Stimulated activated CD8-positive, alpha-beta memory T cell treated with anti-CD3 and anti-CD28 coated beads, Interleukin-7, amount 100 ng/mL, for 48 hours (primary cell): ENCODE data around the gene SLC25A21.
"Not testable (repeated sequence)": the region's sequence is repeated elsewhere in the genome, so short reads cannot be mapped to it uniquely, and the experiment has no call there.

Experiments
- DNase-seq, 2 donors: peaks; one replicate each; pipeline ENCODE4 v3.0.0-alpha.2; 2020; ENCODE audit warnings: low read depth in 1 of 2; ENCODE audit errors: extremely low read depth in 1 of 2

SLC25A21 gene

DNA sequence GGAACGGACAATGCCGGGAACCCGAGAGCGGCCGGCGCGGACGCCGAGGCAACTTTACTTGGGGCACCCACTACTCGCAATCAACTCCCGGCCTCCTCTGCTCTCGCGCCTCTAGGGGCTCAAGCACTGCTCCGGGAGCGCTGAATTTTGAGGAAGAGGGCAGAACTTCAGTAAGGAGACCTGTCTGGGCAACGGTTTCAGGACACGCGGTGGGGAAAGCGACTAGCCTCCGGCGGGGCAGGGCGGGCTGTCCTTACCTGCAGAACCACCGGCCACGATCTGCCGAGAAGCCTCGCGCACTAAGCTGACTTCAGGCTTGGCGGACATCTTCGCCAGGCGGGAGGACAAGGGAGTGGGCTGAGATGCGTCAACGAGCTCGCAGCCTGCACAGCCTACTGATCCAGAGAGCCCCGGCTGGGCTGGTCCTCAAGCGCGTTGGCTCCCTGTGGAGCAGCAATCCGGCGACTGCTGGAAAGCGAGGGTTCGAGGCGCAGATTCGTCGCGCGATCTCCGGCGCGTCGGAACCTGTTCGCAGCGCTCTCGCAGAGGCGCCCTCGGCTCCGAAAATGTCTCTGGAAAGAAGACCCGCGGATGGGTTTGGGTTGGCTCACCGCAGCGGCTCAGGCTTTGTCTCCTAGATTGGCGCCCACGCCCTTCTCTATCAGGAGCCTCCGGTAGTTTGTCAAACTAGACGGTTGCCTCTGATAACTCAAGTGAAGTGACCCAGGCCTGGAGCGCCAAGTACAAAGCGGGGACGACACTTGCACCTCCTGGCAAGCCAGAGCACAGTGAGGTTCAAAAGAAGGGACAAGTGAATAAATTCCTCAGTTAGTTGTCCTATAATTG is at the start of gene SLC25A21:
SLC25A21 (minus strand) TSS at position 583 of the 846 bp plus-strand sequence.
- no peak for DNase-seq

GRCh38 chr14:37221073-37221472 is 48.7 kb upstream of the SLC25A21 start:
- DNase-seq: no peak

GRCh38 chr14:37215345-37215744 is 42.9 kb upstream of the SLC25A21 start:
- no peak for DNase-seq

DNA sequence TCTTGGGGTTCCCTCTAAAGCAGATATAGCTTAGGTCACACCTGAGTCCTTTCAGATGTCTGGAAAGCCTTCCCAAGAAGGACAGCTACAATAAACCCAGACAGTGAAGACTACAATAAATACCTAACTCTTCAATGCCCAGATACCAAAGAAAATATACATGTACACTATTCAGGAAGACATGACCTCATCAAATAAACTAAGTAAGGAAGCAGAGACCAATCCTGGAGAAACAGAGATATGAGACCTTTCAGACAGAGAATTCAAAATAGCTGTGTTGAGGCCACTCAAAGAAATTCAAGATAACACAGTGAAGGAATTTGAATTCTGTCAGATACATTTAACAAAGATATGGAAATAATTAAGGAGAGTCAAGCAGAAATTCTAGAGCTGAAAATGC is 40.6 kb upstream of the SLC25A21 start:
- DNase-seq: no peak

GRCh38 chr14:37210448-37210847 is 38.0 kb upstream of the SLC25A21 start:
- no peak for DNase-seq

DNA sequence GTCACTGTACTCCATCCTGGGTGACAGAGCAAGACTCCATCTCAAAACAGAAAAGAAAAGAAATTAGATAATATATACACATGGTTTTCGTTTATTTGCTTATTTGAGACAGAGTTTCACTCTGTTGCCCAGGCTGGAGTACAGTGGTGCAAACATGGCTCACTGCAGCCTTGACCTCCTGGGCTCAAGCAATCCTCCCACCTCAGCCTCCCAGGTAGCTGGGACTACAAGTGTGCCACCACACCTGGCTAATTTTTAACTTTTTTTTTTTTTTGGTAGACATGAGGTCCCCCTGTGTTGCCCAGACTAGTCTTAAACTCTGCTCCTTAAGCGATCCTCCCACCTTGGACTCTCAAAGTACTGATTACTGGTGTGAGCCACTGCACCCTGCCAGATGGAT is 37.2 kb upstream of the SLC25A21 start:
- DNase-seq: not testable (repeated sequence)

DNA sequence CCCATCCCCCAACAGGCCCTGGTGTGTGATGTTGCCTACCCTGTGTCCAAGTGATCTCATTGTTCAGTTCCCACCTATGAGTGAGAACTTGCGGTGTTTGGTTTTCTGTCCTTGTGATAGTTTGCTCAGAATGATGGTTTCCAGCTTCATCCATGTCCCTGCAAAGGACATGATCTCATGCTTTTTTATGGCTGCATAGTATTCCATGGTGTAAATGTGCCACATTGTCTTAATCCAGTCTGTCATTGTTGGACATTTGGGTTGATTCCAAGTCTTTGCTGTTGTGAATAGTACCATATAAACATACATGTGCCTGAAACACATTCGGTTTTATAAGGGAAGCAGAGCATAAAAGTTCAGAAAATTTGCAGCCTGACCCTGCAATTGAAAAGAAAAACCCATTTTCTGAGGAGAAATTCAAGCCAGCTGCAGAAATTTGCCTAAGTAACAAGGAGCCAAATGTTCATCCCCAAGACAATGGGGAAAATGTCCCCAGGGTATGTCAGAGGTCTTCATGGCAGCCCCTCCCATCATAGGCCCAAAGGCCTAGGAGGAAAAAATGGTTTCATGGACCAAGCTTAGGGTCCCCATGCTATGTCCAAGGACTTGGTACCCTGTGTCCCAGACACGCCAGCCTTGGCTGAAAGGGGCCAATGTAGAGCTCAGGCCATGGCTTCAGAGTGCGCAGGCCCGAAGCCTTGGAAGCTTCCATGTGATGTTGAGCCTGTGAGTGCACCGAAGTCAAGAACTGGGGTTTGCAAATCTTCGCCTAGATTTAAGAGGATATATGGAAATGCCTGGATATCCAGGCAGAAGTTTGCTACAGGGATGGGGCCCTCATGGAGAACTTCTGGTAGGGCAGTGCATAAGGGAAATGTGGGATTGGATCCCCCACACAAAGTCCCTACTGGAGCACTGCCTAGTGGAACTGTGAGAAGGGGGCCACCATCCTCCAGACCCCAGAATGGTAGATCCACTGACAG is 33.5 kb upstream of the SLC25A21 start:
- not testable (repeated sequence) for DNase-seq

GRCh38 chr14:37203423-37203822 is 31.0 kb upstream of the SLC25A21 start:
- DNase-seq: no peak

- DNase-seq: no peak
Observed at GRCh38 chr14:37202812-37203211, 30.4 kb upstream of the SLC25A21 start.

DNA sequence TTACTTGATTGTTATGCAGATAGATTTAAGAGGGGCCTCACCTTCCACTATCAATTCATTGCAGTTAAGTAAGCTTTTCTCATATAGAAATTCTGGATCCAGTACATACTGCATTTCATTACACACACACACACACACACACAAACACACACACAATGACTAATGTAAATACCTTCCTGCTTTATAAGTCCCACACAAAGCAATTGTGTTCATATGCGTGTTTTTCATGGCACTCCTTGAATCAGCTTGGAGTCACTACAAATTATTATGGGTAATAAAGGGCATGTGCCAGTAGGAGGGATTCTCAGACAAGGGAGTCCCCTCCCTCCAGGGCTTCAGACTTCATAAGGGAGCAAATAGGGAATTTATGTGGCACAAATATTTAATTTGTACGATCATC is 29.9 kb upstream of the SLC25A21 start:
- no peak for DNase-seq

GRCh38 chr14:37201724-37202123 is 29.3 kb upstream of the SLC25A21 start:
- DNase-seq: no peak

- no peak for DNase-seq
Observed at GRCh38 chr14:37198907-37199306, 26.5 kb upstream of the SLC25A21 start.

- no peak for DNase-seq
Observed at GRCh38 chr14:37198273-37198598, 25.8 kb upstream of the SLC25A21 start.

GRCh38 chr14:37197421-37198272 is 25.2 kb upstream of the SLC25A21 start, which contains the start of gene MIPOL1:
Gene MIPOL1, plus strand, starts transcription at chr14:37197937. Its CDS starts 49,952 bp downstream, at chr14:37247889.
- DNase-seq: peak in 1 of 2 donors; percentile 1

GRCh38 chr14:37196604-37197420 is 24.4 kb upstream of the SLC25A21 start:
- no peak for DNase-seq

GRCh38 chr14:37195327-37195726 is 22.9 kb upstream of the SLC25A21 start:
- DNase-seq: no peak

GRCh38 chr14:37194698-37195097 is 22.3 kb upstream of the SLC25A21 start:
- no peak for DNase-seq

DNA sequence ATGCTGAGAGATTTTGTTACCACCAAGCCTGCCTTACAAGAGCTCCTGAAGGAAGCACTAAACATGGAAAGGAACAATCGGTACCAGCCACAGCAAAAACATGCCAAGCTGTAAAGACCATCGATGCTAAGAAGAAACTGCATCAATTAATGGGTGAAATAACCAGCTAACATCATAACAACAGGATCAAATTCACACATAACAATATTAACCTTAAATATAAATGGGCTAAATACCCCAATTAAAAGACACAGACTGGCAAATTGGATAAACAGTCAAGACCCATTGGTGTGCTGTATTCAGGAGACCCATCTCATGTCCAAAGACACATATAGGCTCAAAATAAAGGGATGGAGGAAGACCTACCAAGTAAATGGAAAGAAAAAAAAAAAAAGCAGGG is 17.3 kb upstream of the SLC25A21 start:
- DNase-seq: not testable (repeated sequence)

- not testable (repeated sequence) for DNase-seq
Observed at GRCh38 chr14:37187840-37188577, 15.6 kb upstream of the SLC25A21 start.
